Measurements from ENCODE around the gene PTPRN.

Gene PTPRN

DNA sequence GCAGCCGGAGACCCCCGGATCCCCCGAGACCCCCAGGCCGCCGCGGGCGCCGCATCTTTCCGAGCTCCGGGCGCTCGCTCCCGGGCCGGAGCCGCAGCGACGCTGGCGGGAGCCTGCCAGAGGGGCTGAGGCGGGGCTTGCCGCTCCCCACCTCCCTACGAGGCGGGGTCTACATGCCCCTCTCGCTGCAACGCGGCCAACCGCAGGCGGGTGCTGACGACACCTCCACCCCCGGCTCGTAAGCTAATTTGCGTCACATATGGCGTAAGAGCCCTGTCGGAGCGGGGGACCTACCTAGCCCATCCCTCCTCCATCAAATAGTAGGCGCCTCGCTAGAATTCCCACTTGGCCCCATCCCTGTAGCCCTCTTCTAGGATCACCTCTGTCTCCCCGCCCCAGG, at the start of gene PTPRN:
Gene PTPRN, minus strand, starts transcription at position 124 of the 400 bp plus-strand sequence. Its CDS starts 69 bp downstream, at position 55.
- peaks cover 15% of the 10 kb centered on the region; the same call in 1 of the 2 replicates for H3K4me1 ChIP-seq (ENCODE audit: insufficient read depth, low read length)
- no peak within 1 kb of the TSS for H3K27ac ChIP-seq (ENCODE audit: low read length)
- H3K9ac ChIP-seq (ENCODE audit: low read depth, low read length), result no peak within 1 kb of the TSS
- H3K4me3 ChIP-seq (ENCODE audit: low read length), result peak within 1 kb of the TSS; percentile 71
- H3K9me3 ChIP-seq (ENCODE audit: insufficient read depth, low read depth, low read length), result no peaks in the 10 kb centered on the region
- H3K36me3 ChIP-seq (ENCODE audit: insufficient read depth, low read depth, low read length), result no peaks in the 10 kb centered on the region
- H3K27me3 ChIP-seq (ENCODE audit: insufficient read depth, low read length), result peaks cover 61% of the 10 kb centered on the region

- no peaks in the 10 kb centered on the region for H3K36me3 ChIP-seq (ENCODE audit: insufficient read depth, low read depth, low read length)
- no peak overlapping the region for H3K27ac ChIP-seq (ENCODE audit: low read length)
- H3K4me1 ChIP-seq (ENCODE audit: insufficient read depth, low read length), result no peaks in the 10 kb centered on the region; the same call in 1 of the 2 replicates
- peaks cover 88% of the 10 kb centered on the region for H3K27me3 ChIP-seq (ENCODE audit: insufficient read depth, low read length)
- peak overlapping the region; percentile 68; the same call in 1 of the 2 replicates for H3K4me3 ChIP-seq (ENCODE audit: low read length)
- no peak overlapping the region for H3K9ac ChIP-seq (ENCODE audit: low read depth, low read length)
- no peaks in the 10 kb centered on the region for H3K9me3 ChIP-seq (ENCODE audit: insufficient read depth, low read depth, low read length)
These were observed 49.2 kb upstream of the PTPRN start for GRCh38 chr2:219358170-219359075.

- Histone ChIP-seq H3K4me3 (ENCODE audit: low read length) (no peak overlapping the region), H3K4me1 (ENCODE audit: insufficient read depth, low read length) (no peaks in the 10 kb centered on the region), H3K27me3 (ENCODE audit: insufficient read depth, low read length) (peaks cover 83% of the 10 kb centered on the region), H3K27ac (ENCODE audit: low read length) (no peak overlapping the region), H3K9ac (ENCODE audit: low read depth, low read length) (no peak overlapping the region), H3K9me3 (ENCODE audit: insufficient read depth, low read depth, low read length) (no peaks in the 10 kb centered on the region), H3K36me3 (ENCODE audit: insufficient read depth, low read depth, low read length) (no peaks in the 10 kb centered on the region)
These were observed 47.6 kb upstream of the PTPRN start for GRCh38 chr2:219356834-219357233.

GRCh38 chr2:219354582-219354981, 45.4 kb upstream of the PTPRN start:
- H3K27me3 ChIP-seq (ENCODE audit: insufficient read depth, low read length), result peaks cover 73% of the 10 kb centered on the region

DNA sequence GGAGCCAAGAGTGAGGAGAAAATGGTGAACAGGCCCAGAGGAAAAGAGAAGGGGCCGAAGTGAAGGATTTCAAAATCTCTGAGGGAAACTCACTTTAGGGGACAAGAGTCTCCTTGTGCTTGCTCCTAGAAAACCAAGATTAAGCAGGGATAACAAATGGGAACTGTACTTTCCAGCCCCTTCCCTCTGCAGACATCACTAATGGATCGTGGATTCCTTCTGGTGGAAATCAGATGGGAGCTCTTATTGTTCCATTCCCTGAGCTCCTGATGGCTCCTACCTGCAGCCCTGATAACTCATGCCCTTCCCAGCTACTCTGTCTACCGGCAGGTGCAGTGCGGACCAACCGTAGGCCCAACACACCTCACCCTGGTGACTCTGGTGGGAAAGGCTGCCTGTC, 43.9 kb upstream of the PTPRN start:
- Histone ChIP-seq H3K4me1 (ENCODE audit: insufficient read depth, low read length) (no peaks in the 10 kb centered on the region), H3K4me3 (ENCODE audit: low read length) (no peak overlapping the region), H3K36me3 (ENCODE audit: insufficient read depth, low read depth, low read length) (no peaks in the 10 kb centered on the region), H3K27ac (ENCODE audit: low read length) (no peak overlapping the region), H3K9me3 (ENCODE audit: insufficient read depth, low read depth, low read length) (no peaks in the 10 kb centered on the region), H3K9ac (ENCODE audit: low read depth, low read length) (no peak overlapping the region), H3K27me3 (ENCODE audit: insufficient read depth, low read length) (peaks cover 58% of the 10 kb centered on the region)

More at GRCh38 chr2:219354582-219354981, 45.4 kb upstream of the PTPRN start:
- Histone ChIP-seq H3K27ac (ENCODE audit: low read length) (no peak overlapping the region), H3K4me1 (ENCODE audit: insufficient read depth, low read length) (no peaks in the 10 kb centered on the region), H3K9me3 (ENCODE audit: insufficient read depth, low read depth, low read length) (no peaks in the 10 kb centered on the region), H3K9ac (ENCODE audit: low read depth, low read length) (no peak overlapping the region), H3K4me3 (ENCODE audit: low read length) (no peak overlapping the region), H3K36me3 (ENCODE audit: insufficient read depth, low read depth, low read length) (no peaks in the 10 kb centered on the region)

DNA sequence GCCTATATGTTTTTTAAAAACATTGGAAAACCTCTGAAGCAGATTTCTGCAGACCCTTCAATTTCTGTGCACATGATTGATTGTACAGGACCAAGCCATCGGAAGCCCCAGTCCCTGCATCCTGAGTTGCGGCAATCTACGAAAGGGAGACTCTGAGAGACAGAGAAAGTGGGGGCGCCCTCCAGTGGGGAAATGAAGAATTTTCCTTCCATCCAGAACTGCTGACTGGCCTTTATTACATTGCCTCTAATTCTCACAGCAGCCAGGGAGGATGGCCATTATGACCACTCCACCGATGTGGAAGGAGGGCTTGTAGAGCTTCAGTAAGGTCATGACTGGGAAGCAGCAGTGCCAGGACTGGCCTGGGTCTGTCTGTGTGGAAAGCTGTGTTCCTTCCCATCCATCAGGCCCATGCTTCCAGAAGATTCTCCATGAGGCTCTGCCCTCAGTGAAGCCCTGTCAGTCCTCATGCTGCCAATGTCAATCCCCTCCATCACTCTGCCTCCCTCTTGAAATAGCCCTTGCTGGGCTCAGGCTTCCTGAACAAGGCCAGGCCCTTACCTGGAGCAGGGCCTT, 43.3 kb upstream of the PTPRN start:
- Histone ChIP-seq H3K9me3 (ENCODE audit: insufficient read depth, low read depth, low read length) (no peaks in the 10 kb centered on the region), H3K9ac (ENCODE audit: low read depth, low read length) (no peak overlapping the region), H3K4me3 (ENCODE audit: low read length) (no peak overlapping the region), H3K4me1 (ENCODE audit: insufficient read depth, low read length) (no peaks in the 10 kb centered on the region), H3K27me3 (ENCODE audit: insufficient read depth, low read length) (peaks cover 52% of the 10 kb centered on the region), H3K36me3 (ENCODE audit: insufficient read depth, low read depth, low read length) (no peaks in the 10 kb centered on the region), H3K27ac (ENCODE audit: low read length) (no peak overlapping the region)

- no peak overlapping the region for H3K9ac ChIP-seq (ENCODE audit: low read depth, low read length)
These were observed 41.6 kb upstream of the PTPRN start for GRCh38 chr2:219350710-219351221.

DNA sequence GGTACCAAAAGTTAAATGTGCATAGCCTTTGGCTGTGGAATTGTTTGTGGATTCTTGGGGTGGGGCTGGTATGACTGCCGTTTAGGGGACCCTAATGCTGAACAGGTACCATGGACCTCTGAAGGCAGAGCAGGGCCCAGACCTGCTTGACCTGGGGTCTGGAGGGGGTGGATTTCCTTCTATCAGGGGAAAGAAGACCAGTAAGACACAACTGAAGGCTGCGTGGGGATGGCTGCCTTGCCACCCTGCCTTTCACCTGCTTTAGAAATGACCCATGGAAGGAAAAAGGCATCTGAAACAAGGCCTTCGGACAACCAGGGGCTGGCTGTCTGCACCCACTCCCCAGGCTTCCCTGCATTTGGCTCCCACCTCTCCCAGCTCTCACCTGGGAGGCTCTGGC, 41.0 kb upstream of the PTPRN start:
- no peaks in the 10 kb centered on the region for H3K4me1 ChIP-seq (ENCODE audit: insufficient read depth, low read length)
- H3K9me3 ChIP-seq (ENCODE audit: insufficient read depth, low read depth, low read length), result no peaks in the 10 kb centered on the region
- no peak overlapping the region for H3K27ac ChIP-seq (ENCODE audit: low read length)
- peaks cover 29% of the 10 kb centered on the region for H3K27me3 ChIP-seq (ENCODE audit: insufficient read depth, low read length)
- H3K36me3 ChIP-seq (ENCODE audit: insufficient read depth, low read depth, low read length), result no peaks in the 10 kb centered on the region
- no peak overlapping the region for H3K9ac ChIP-seq (ENCODE audit: low read depth, low read length)
- H3K4me3 ChIP-seq (ENCODE audit: low read length), result no peak overlapping the region

More at GRCh38 chr2:219350710-219351221, 41.6 kb upstream of the PTPRN start:
- Histone ChIP-seq H3K36me3 (ENCODE audit: insufficient read depth, low read depth, low read length) (no peaks in the 10 kb centered on the region), H3K4me3 (ENCODE audit: low read length) (no peak overlapping the region), H3K4me1 (ENCODE audit: insufficient read depth, low read length) (no peaks in the 10 kb centered on the region), H3K27me3 (ENCODE audit: insufficient read depth, low read length) (peaks cover 35% of the 10 kb centered on the region), H3K9me3 (ENCODE audit: insufficient read depth, low read depth, low read length) (no peaks in the 10 kb centered on the region), H3K27ac (ENCODE audit: low read length) (no peak overlapping the region)

- H3K36me3 ChIP-seq (ENCODE audit: insufficient read depth, low read depth, low read length), result no peaks in the 10 kb centered on the region
- H3K9me3 ChIP-seq (ENCODE audit: insufficient read depth, low read depth, low read length), result no peaks in the 10 kb centered on the region
- no peak overlapping the region for H3K4me3 ChIP-seq (ENCODE audit: low read length)
- no peak overlapping the region for H3K9ac ChIP-seq (ENCODE audit: low read depth, low read length)
- no peak overlapping the region for H3K27ac ChIP-seq (ENCODE audit: low read length)
- H3K27me3 ChIP-seq (ENCODE audit: insufficient read depth, low read length), result peaks cover 3% of the 10 kb centered on the region; the same call in 1 of the 2 replicates
- H3K4me1 ChIP-seq (ENCODE audit: insufficient read depth, low read length), result no peaks in the 10 kb centered on the region
These were observed 35.7 kb upstream of the PTPRN start for GRCh38 chr2:219344751-219345430.

DNA sequence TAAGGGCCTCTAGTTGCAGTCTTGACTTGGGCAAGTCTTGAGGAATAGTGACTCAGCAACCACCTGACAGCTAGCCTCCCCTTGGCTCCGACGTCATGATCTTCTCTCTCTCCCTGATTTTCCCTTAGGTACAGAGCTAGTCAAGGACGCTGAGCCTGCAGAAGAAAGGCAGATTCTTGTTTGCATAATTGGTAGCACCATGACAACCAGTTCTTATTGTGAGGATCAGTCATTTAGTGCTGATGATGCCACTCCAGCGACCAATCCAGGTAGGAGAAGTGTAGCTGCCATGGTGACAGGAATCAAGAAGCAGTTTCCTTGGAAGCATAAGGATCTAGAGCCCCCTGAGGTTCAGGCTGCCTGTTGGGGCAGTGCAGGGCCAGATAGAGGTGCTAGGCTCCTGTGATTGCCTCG, 26.2 kb upstream of the PTPRN start:
- peaks cover 5% of the 10 kb centered on the region; the same call in 1 of the 2 replicates for H3K4me1 ChIP-seq (ENCODE audit: insufficient read depth, low read length)
- H3K36me3 ChIP-seq (ENCODE audit: insufficient read depth, low read depth, low read length), result no peaks in the 10 kb centered on the region
- H3K9ac ChIP-seq (ENCODE audit: low read depth, low read length), result no peak overlapping the region
- peaks cover 52% of the 10 kb centered on the region for H3K27me3 ChIP-seq (ENCODE audit: insufficient read depth, low read length)
- no peaks in the 10 kb centered on the region for H3K9me3 ChIP-seq (ENCODE audit: insufficient read depth, low read depth, low read length)
- no peak overlapping the region for H3K4me3 ChIP-seq (ENCODE audit: low read length)
- H3K27ac ChIP-seq (ENCODE audit: low read length), result no peak overlapping the region

- no peaks in the 10 kb centered on the region for H3K36me3 ChIP-seq (ENCODE audit: insufficient read depth, low read depth, low read length)
- H3K4me1 ChIP-seq (ENCODE audit: insufficient read depth, low read length), result peaks cover 5% of the 10 kb centered on the region; the same call in 1 of the 2 replicates
- peaks cover 65% of the 10 kb centered on the region for H3K27me3 ChIP-seq (ENCODE audit: insufficient read depth, low read length)
- H3K9me3 ChIP-seq (ENCODE audit: insufficient read depth, low read depth, low read length), result no peaks in the 10 kb centered on the region
- no peak overlapping the region for H3K9ac ChIP-seq (ENCODE audit: low read depth, low read length)
- H3K4me3 ChIP-seq (ENCODE audit: low read length), result no peak overlapping the region
- no peak overlapping the region for H3K27ac ChIP-seq (ENCODE audit: low read length)
These were observed 24.9 kb upstream of the PTPRN start for GRCh38 chr2:219334076-219334475.

Data from iPS-20b (cell line).